HepG2 (cell line): ENCODE results near the gene SRSF2. TPM values are rescaled to one million over a fixed set of nuclear protein-coding genes. Genes with fewer than 3 reads are reported as not detected.

Experiments
- HNF1A ChIP-seq, 2 experiments: sonication (generic) in 1 of 2; formaldehyde crosslinking in 1 of 2; IDR thresholded peaks; 2 replicates each; pipeline versions ENCODE4 v1.4.0 to v1.6.1; 2016 to 2020; ENCODE audit warnings: borderline replicate concordance in 1 of 2, low read depth in 1 of 2, mild to moderate bottlenecking in 1 of 2, missing genetic modification reagents in 1 of 2
- MTF2 ChIP-seq: sonication (generic); formaldehyde crosslinking; IDR thresholded peaks from 2 replicates; pipeline ENCODE4 v1.5.0; 2020; ENCODE audit warnings: missing genetic modification reagents, borderline replicate concordance
- NCOA2 ChIP-seq: sonication (generic); formaldehyde crosslinking; IDR thresholded peaks from 2 replicates; pipeline ENCODE4 v1.8.0; 2022; ENCODE audit warnings: inconsistent platforms
- RFXAP ChIP-seq: sonication (generic); formaldehyde crosslinking; IDR thresholded peaks from 2 replicates; pipeline ENCODE4 v1.4.0; 2020; ENCODE audit warnings: missing genetic modification reagents, borderline replicate concordance
- SAFB2 ChIP-seq: sonication (generic); formaldehyde crosslinking; IDR thresholded peaks from 2 replicates; pipeline ENCODE4 v1.5.1; 2020; ENCODE audit warnings: missing genetic modification reagents, low read depth, mild to moderate bottlenecking, borderline replicate concordance
- ZKSCAN1 ChIP-seq: fragments of 150-350 bp; IDR thresholded peaks from 2 replicates; pipeline ENCODE4 v1.6.1; 2014; ENCODE audit warnings: low read length
- ZNF224 ChIP-seq: sonication (generic); formaldehyde crosslinking; IDR thresholded peaks from 2 replicates; pipeline ENCODE4 v1.5.0; 2020; ENCODE audit warnings: mild to moderate bottlenecking, missing genetic modification reagents
- ZNF530 ChIP-seq: sonication (generic); formaldehyde crosslinking; IDR thresholded peaks from 2 replicates; pipeline ENCODE4 v1.5.0; 2020; ENCODE audit warnings: low read depth, mild to moderate bottlenecking, missing genetic modification reagents
- ZNF556 ChIP-seq: sonication (generic); formaldehyde crosslinking; IDR thresholded peaks from 2 replicates; pipeline ENCODE4 v1.4.0; 2020; ENCODE audit warnings: mild to moderate bottlenecking, missing genetic modification reagents, borderline replicate concordance
- ZNF816 ChIP-seq: sonication (generic); formaldehyde crosslinking; IDR thresholded peaks from 2 replicates; pipeline ENCODE4 v1.8.0; 2022; ENCODE audit warnings: missing genetic modification reagents, mild to moderate bottlenecking, borderline replicate concordance
- polyA plus RNA-seq, 8 experiments: library from polyadenylated mRNA; depleted of rRNA in 3 of 8; stranded (reverse) in 7 of 8; unstranded in 1 of 8; fragments of >200 nt; fragmentation: Illumina TruSeq in 4 of 8; extraction: Trizol in 4 of 8; gene quantifications; 2 replicates each; pipeline versions ENCODE4 v1.2.1 to v1.2.3, GENCODE V29; 2011 to 2016; ENCODE audit warnings: low read depth in 4 of 8, missing spikeins in 1 of 8, mixed read lengths in 1 of 8; ENCODE audit not compliant: insufficient read depth in 1 of 8
- total RNA-seq, 5 experiments: library from RNA; depleted of rRNA; stranded (reverse); fragments of >200 nt; fragmentation: Illumina TruSeq; extraction: Trizol; gene quantifications; 2 replicates each; pipeline ENCODE4 v1.2.3, GENCODE V29; 2016; ENCODE audit warnings: low read depth in 1 of 5
- TF ChIP-seq, protein P1 (sequence below): sonication (generic); formaldehyde crosslinking; IDR thresholded peaks from 2 replicates; pipeline ENCODE4 v1.4.0; 2020; ENCODE audit warnings: missing genetic modification reagents
- TF ChIP-seq, protein P2 (sequence below): sonication (generic); formaldehyde crosslinking; IDR thresholded peaks from 2 replicates; pipeline ENCODE4 v1.4.0; 2020; ENCODE audit warnings: missing genetic modification reagents, borderline replicate concordance

The SRSF2 gene
- total and polyA plus RNA-seq, 2 of the 13 experiments (the other 11 are each of a cell fraction or from before 2014, with no cell fraction given): 306 to 319 TPM

GRCh38 chr17:76691379-76692191, 45.5 kb downstream of the SRSF2 start (continued):
- TF ChIP-seq HNF1A (IDR thresholded peaks at IDR 0.05; ENCODE audit: low read depth) (0 out of 2 replicates have a peak, but pooled peaks have one; percentile 18), HNF1A (CRISPR knock-in tag; IDR thresholded peaks at IDR 0.05; ENCODE audit: borderline replicate concordance) (no peak), ZNF530 (CRISPR knock-in tag) (no peak), ZKSCAN1 (no peak), NCOA2 (CRISPR knock-in tag) (peak; percentile 74), ZNF556 (CRISPR knock-in tag) (peak; percentile 59; the same call in 1 of the 2 replicates), ZNF224 (no peak), RFXAP (CRISPR knock-in tag) (peak; percentile 2; the same call in 1 of the 2 replicates), SAFB2 (no peak), ZNF816 (CRISPR knock-in tag) (no peak; the same call in 1 of the 2 replicates), MTF2 (CRISPR knock-in tag) (no peak)
- TF ChIP-seq, protein P1, sequence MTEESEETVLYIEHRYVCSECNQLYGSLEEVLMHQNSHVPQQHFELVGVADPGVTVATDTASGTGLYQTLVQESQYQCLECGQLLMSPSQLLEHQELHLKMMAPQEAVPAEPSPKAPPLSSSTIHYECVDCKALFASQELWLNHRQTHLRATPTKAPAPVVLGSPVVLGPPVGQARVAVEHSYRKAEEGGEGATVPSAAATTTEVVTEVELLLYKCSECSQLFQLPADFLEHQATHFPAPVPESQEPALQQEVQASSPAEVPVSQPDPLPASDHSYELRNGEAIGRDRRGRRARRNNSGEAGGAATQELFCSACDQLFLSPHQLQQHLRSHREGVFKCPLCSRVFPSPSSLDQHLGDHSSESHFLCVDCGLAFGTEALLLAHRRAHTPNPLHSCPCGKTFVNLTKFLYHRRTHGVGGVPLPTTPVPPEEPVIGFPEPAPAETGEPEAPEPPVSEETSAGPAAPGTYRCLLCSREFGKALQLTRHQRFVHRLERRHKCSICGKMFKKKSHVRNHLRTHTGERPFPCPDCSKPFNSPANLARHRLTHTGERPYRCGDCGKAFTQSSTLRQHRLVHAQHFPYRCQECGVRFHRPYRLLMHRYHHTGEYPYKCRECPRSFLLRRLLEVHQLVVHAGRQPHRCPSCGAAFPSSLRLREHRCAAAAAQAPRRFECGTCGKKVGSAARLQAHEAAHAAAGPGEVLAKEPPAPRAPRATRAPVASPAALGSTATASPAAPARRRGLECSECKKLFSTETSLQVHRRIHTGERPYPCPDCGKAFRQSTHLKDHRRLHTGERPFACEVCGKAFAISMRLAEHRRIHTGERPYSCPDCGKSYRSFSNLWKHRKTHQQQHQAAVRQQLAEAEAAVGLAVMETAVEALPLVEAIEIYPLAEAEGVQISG (CRISPR knock-in tag): no peak
- TF ChIP-seq, protein P2, sequence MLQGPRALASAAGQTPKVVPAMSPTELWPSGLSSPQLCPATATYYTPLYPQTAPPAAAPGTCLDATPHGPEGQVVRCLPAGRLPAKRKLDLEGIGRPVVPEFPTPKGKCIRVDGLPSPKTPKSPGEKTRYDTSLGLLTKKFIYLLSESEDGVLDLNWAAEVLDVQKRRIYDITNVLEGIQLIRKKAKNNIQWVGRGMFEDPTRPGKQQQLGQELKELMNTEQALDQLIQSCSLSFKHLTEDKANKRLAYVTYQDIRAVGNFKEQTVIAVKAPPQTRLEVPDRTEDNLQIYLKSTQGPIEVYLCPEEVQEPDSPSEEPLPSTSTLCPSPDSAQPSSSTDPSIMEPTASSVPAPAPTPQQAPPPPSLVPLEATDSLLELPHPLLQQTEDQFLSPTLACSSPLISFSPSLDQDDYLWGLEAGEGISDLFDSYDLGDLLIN (CRISPR knock-in tag): no peak; the same call in none of the 2 replicates
